Measurements from ENCODE around the gene GUCA1A.

The GUCA1A gene

GRCh38 chr6:42140756-42141602, 32.2 kb upstream of the GUCA1A start:
- no peak for TF ChIP-seq CTCF (IDR thresholded peaks at IDR 0.05; ENCODE audit: insufficient read depth, low read length, poor library complexity, severe bottlenecking)
- no peak for TF ChIP-seq EZH2phosphoT487 (conservative IDR thresholded peaks at IDR 0.05; ENCODE audit: low read length)
- H3K27me3 ChIP-seq (ENCODE audit: low read length), result no peaks in the 10 kb centered on the region
- H3K9me3 ChIP-seq (ENCODE audit: insufficient read depth, low read length), result no peaks in the 10 kb centered on the region
- no peak overlapping the region for H3K9ac ChIP-seq (ENCODE audit: low read length)
- H4K20me1 ChIP-seq (ENCODE audit: low read depth, low read length), result no peaks in the 10 kb centered on the region
- H3K79me2 ChIP-seq (ENCODE audit: insufficient read depth, low read length), result no peaks in the 10 kb centered on the region
- H2AFZ ChIP-seq (ENCODE audit: low read depth, low read length, severe bottlenecking), result no peak overlapping the region
- no peaks in the 10 kb centered on the region for H3F3A ChIP-seq (ENCODE audit: insufficient read depth)
- no peaks in the 10 kb centered on the region for H3K9me2 ChIP-seq (replicated peaks; ENCODE audit: insufficient read depth, low read length)
- H3K4me2 ChIP-seq (ENCODE audit: low read depth, low read length, poor library complexity, severe bottlenecking), result no peak overlapping the region
- no peak overlapping the region for H3K4me3 ChIP-seq (ENCODE audit: insufficient read depth, low read length, poor library complexity, severe bottlenecking)
- H3K27ac ChIP-seq (ENCODE audit: low read depth, low read length), result no peak overlapping the region
- H3K36me3 ChIP-seq (ENCODE audit: low read length), result no peaks in the 10 kb centered on the region

- H2AFZ ChIP-seq (ENCODE audit: low read depth, low read length, severe bottlenecking), result no peak overlapping the region
- H3K27me3 ChIP-seq (ENCODE audit: low read length), result no peaks in the 10 kb centered on the region
- H3K9me2 ChIP-seq (replicated peaks; ENCODE audit: insufficient read depth, low read length), result no peaks in the 10 kb centered on the region
- no peak overlapping the region for H3K9ac ChIP-seq (ENCODE audit: low read length)
- H3F3A ChIP-seq (ENCODE audit: insufficient read depth), result no peaks in the 10 kb centered on the region
- no peaks in the 10 kb centered on the region for H4K20me1 ChIP-seq (ENCODE audit: low read depth, low read length)
- no peaks in the 10 kb centered on the region for H3K9me3 ChIP-seq (ENCODE audit: insufficient read depth, low read length)
- H3K27ac ChIP-seq (ENCODE audit: low read depth, low read length), result no peak overlapping the region
- no peak overlapping the region for H3K4me2 ChIP-seq (ENCODE audit: low read depth, low read length, poor library complexity, severe bottlenecking)
- TF ChIP-seq EZH2phosphoT487 (conservative IDR thresholded peaks at IDR 0.05; ENCODE audit: low read length) (no peak), CTCF (IDR thresholded peaks at IDR 0.05; ENCODE audit: insufficient read depth, low read length, poor library complexity, severe bottlenecking) (no peak)
- no peaks in the 10 kb centered on the region for H3K36me3 ChIP-seq (ENCODE audit: low read length)
- H3K4me3 ChIP-seq (ENCODE audit: insufficient read depth, low read length, poor library complexity, severe bottlenecking), result no peak overlapping the region
- no peaks in the 10 kb centered on the region for H3K79me2 ChIP-seq (ENCODE audit: insufficient read depth, low read length)
These were observed 31.5 kb upstream of the GUCA1A start for GRCh38 chr6:42141603-42142117.

GRCh38 chr6:42142118-42142835, 30.9 kb upstream of the GUCA1A start, which contains the start of gene C6orf132:
TSS of gene C6orf132 (minus strand) at chr6:42142620. CDS start at chr6:42142444, 176 bp downstream.
- Histone ChIP-seq H3K4me2 (ENCODE audit: low read depth, low read length, poor library complexity, severe bottlenecking) (no peak within 1 kb of the TSS), H4K20me1 (ENCODE audit: low read depth, low read length) (no peaks in the 10 kb centered on the region), H3K9ac (ENCODE audit: low read length) (no peak within 1 kb of the TSS), H3K27ac (ENCODE audit: low read depth, low read length) (no peak within 1 kb of the TSS), H3K36me3 (ENCODE audit: low read length) (no peaks in the 10 kb centered on the region), H3K9me2 (replicated peaks; ENCODE audit: insufficient read depth, low read length) (no peaks in the 10 kb centered on the region), H2AFZ (ENCODE audit: low read depth, low read length, severe bottlenecking) (no peak within 1 kb of the TSS), H3K79me2 (ENCODE audit: insufficient read depth, low read length) (no peaks in the 10 kb centered on the region), H3K9me3 (ENCODE audit: insufficient read depth, low read length) (no peaks in the 10 kb centered on the region), H3F3A (ENCODE audit: insufficient read depth) (no peaks in the 10 kb centered on the region), H3K27me3 (ENCODE audit: low read length) (no peaks in the 10 kb centered on the region), H3K4me3 (ENCODE audit: insufficient read depth, low read length, poor library complexity, severe bottlenecking) (no peak within 1 kb of the TSS)
- TF ChIP-seq CTCF (IDR thresholded peaks at IDR 0.05; ENCODE audit: insufficient read depth, low read length, poor library complexity, severe bottlenecking), result no peak
- no peak for TF ChIP-seq EZH2phosphoT487 (conservative IDR thresholded peaks at IDR 0.05; ENCODE audit: low read length)

Measured in SU-DHL-6 (cell line).